ENCODE results near the gene BRD9.

DNA sequence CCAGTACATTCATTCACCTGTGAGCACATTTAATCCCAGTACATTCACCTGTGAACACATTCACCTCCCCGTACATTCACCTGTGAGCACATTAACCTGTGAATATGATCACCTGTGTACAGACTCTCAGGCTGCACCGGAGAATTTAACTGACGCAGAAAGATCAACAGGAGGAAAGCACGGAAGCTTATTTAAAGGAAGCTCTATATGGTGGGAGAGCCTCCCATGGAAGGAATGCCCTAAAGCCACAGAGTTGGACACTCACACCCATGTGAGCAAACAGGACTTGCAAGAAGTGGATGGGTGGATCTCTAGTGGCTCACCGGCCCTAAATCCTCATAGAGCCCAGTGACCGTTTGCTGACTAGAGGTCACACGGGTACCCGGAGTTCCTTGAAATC, 38.3 kb upstream of the BRD9 start:
- TF ChIP-seq, protein P1, sequence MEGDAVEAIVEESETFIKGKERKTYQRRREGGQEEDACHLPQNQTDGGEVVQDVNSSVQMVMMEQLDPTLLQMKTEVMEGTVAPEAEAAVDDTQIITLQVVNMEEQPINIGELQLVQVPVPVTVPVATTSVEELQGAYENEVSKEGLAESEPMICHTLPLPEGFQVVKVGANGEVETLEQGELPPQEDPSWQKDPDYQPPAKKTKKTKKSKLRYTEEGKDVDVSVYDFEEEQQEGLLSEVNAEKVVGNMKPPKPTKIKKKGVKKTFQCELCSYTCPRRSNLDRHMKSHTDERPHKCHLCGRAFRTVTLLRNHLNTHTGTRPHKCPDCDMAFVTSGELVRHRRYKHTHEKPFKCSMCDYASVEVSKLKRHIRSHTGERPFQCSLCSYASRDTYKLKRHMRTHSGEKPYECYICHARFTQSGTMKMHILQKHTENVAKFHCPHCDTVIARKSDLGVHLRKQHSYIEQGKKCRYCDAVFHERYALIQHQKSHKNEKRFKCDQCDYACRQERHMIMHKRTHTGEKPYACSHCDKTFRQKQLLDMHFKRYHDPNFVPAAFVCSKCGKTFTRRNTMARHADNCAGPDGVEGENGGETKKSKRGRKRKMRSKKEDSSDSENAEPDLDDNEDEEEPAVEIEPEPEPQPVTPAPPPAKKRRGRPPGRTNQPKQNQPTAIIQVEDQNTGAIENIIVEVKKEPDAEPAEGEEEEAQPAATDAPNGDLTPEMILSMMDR (optimal IDR thresholded peaks at IDR 0.05 in 1 of 3, IDR thresholded peaks at IDR 0.05 in 1 of 3, conservative IDR thresholded peaks at IDR 0.05 in 1 of 3; ENCODE audit: extremely low read depth in 1 of 3, insufficient read depth in 2 of 3, low read length in 3 of 3), result no peak
- TF ChIP-seq EZH2 (IDR thresholded peaks at IDR 0.05; ENCODE audit: low read length), result no peak
